MM.1S (cell line): Measurements from ENCODE around the gene FAF2.

Source experiments
- DNase-seq: peaks from one replicate; pipeline ENCODE4 v3.0.0-alpha.2; 2015
- H2AFZ ChIP-seq: fragments of 300-600 bp; sonication (generic); 2 replicates; pipeline ENCODE4 v1.6.0; 2016; ENCODE audit warnings: antibody characterized with exemption, low read length
- H3F3A ChIP-seq: fragments of 300-600 bp; sonication (generic); 2 replicates; pipeline ENCODE4 v1.6.1; 2016; ENCODE audit warnings: mild to moderate bottlenecking, antibody characterized with exemption, low read length, moderate library complexity, mixed read lengths; ENCODE audit not compliant: insufficient read depth
- H3K27ac ChIP-seq: fragments of 300-600 bp; sonication (generic); 2 replicates; pipeline ENCODE4 v1.5.1; 2016; ENCODE audit warnings: mild to moderate bottlenecking, low read length
- H3K27me3 ChIP-seq: fragments of 300-600 bp; sonication (generic); replicated peaks from 2 replicates; pipeline ENCODE4 v1.6.0; 2016; ENCODE audit warnings: low read length; ENCODE audit not compliant: insufficient read depth
- H3K36me3 ChIP-seq: fragments of 300-600 bp; sonication (generic); replicated peaks from 2 replicates; pipeline ENCODE4 v1.6.1; 2016; ENCODE audit warnings: mild to moderate bottlenecking, low read length, mixed read lengths; ENCODE audit not compliant: insufficient read depth
- H3K4me1 ChIP-seq: fragments of 300-600 bp; sonication (generic); 2 replicates; pipeline ENCODE4 v1.6.1; 2016; ENCODE audit warnings: low read length, mixed read lengths
- H3K4me2 ChIP-seq: fragments of 300-600 bp; sonication (generic); 2 replicates; pipeline ENCODE4 v1.6.0; 2016; ENCODE audit warnings: low read depth, low read length
- H3K4me3 ChIP-seq: fragments of 300-600 bp; sonication (generic); 2 replicates; pipeline ENCODE4 v1.5.1; 2016; ENCODE audit warnings: low read length, mixed read lengths
- H3K79me2 ChIP-seq: fragments of 300-600 bp; sonication (generic); 2 replicates; pipeline ENCODE4 v1.6.1; 2016; ENCODE audit warnings: mixed run types, low read length, mixed read lengths
- H3K9ac ChIP-seq: fragments of 300-600 bp; sonication (generic); 2 replicates; pipeline ENCODE4 v1.6.1; 2016; ENCODE audit warnings: low read length, mixed read lengths
- H3K9me2 ChIP-seq: fragments of 300-600 bp; sonication (generic); replicated peaks from 2 replicates; pipeline ENCODE4 v1.6.1; 2016; ENCODE audit warnings: mild to moderate bottlenecking, low read length, mixed read lengths; ENCODE audit not compliant: insufficient read depth
- H3K9me3 ChIP-seq: fragments of 300-600 bp; sonication (generic); replicated peaks from 2 replicates; pipeline ENCODE4 v1.6.1; 2016; ENCODE audit warnings: mild to moderate bottlenecking, low read length, mixed read lengths; ENCODE audit not compliant: insufficient read depth
- H4K20me1 ChIP-seq: fragments of 300-600 bp; sonication (generic); 2 replicates; pipeline ENCODE4 v1.6.1; 2016; ENCODE audit warnings: mild to moderate bottlenecking, low read length, moderate library complexity, mixed read lengths; ENCODE audit not compliant: insufficient read depth
- EZH2 ChIP-seq: fragments of 300-600 bp; sonication (generic); optimal IDR thresholded peaks from 2 replicates; pipeline ENCODE3; 2017; ENCODE audit warnings: low read depth, mild to moderate bottlenecking, antibody characterized with exemption, low read length, mixed read lengths
- EZH2phosphoT487 ChIP-seq: fragments of 300-600 bp; sonication (generic); IDR thresholded peaks from 2 replicates; pipeline ENCODE4 v1.6.1; 2018; ENCODE audit warnings: antibody characterized with exemption, low read length
- TF ChIP-seq, protein P1 (sequence below): fragments of 300-600 bp; sonication (generic); IDR thresholded peaks from 2 replicates; pipeline ENCODE4 v1.5.1; 2016; ENCODE audit warnings: antibody characterized with exemption, low read length, mixed read lengths

FAF2 gene

DNA sequence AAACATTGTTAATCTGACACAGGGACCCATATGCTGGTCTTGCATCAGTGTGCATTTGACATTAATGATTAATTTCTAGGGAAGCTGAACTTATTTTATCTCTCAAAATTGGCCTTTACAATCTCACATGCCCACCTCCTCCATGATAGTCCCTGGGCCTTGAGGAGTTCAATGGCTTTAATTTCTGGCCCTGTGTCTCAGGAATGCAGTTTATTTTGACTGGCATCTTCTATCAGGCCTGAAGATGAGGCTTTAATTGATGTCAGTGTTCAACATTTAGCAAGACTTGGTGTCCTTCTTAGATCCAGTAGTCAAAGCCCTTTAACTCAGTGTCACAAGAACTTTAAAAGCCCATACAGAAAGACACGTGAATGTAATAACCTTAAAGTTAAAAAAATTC lies 21.3 kb upstream of the FAF2 start:
- Histone ChIP-seq H3K9me3 (no peaks in the 10 kb centered on the region), H3K4me2 (no peak overlapping the region), H4K20me1 (no peaks in the 10 kb centered on the region), H3K4me1 (no peaks in the 10 kb centered on the region), H3K4me3 (no peak overlapping the region), H3K36me3 (no peaks in the 10 kb centered on the region), H3K27me3 (peaks cover 12% of the 10 kb centered on the region; the same call in 1 of the 2 replicates), H3K79me2 (no peaks in the 10 kb centered on the region), H3K27ac (no peak overlapping the region), H3K9ac (no peak overlapping the region), H2AFZ (no peak overlapping the region), H3F3A (no peaks in the 10 kb centered on the region), H3K9me2 (no peaks in the 10 kb centered on the region)
- DNase-seq = no peak
- no peak for TF ChIP-seq EZH2
- TF ChIP-seq EZH2phosphoT487 = no peak
- TF ChIP-seq, protein P1, sequence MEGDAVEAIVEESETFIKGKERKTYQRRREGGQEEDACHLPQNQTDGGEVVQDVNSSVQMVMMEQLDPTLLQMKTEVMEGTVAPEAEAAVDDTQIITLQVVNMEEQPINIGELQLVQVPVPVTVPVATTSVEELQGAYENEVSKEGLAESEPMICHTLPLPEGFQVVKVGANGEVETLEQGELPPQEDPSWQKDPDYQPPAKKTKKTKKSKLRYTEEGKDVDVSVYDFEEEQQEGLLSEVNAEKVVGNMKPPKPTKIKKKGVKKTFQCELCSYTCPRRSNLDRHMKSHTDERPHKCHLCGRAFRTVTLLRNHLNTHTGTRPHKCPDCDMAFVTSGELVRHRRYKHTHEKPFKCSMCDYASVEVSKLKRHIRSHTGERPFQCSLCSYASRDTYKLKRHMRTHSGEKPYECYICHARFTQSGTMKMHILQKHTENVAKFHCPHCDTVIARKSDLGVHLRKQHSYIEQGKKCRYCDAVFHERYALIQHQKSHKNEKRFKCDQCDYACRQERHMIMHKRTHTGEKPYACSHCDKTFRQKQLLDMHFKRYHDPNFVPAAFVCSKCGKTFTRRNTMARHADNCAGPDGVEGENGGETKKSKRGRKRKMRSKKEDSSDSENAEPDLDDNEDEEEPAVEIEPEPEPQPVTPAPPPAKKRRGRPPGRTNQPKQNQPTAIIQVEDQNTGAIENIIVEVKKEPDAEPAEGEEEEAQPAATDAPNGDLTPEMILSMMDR = no peak

DNA sequence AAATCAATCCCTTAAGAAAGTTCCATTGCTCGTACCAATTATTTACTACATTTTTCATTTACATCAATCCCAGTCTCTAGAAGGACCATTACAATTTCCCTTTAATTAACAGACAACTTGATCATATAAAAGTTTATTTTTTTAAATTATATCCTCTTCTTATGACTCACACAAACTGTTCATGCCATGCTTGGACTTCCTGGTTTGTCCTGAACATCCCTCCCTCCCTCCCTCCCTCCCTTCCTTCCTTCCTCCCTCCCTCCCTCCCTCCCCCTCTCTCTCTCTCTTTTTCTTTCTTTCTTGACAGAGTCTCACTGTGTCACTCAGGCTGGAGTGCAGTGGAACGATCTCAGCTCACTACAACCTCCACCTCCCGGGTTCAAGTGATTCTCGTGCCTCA lies 20.2 kb upstream of the FAF2 start:
- H3K4me3 ChIP-seq = no peak overlapping the region
- H2AFZ ChIP-seq = no peak overlapping the region
- no peak overlapping the region for H3K9ac ChIP-seq
- no peaks in the 10 kb centered on the region for H3K9me3 ChIP-seq
- H3K9me2 ChIP-seq = no peaks in the 10 kb centered on the region
- DNase-seq = no peak
- H3K27ac ChIP-seq = no peak overlapping the region
- no peaks in the 10 kb centered on the region for H4K20me1 ChIP-seq
- H3K4me1 ChIP-seq = no peaks in the 10 kb centered on the region
- no peaks in the 10 kb centered on the region for H3F3A ChIP-seq
- peaks cover 19% of the 10 kb centered on the region; the same call in 1 of the 2 replicates for H3K27me3 ChIP-seq
- no peaks in the 10 kb centered on the region for H3K36me3 ChIP-seq
- H3K79me2 ChIP-seq = no peaks in the 10 kb centered on the region
- H3K4me2 ChIP-seq = no peak overlapping the region
- TF ChIP-seq EZH2 = no peak
- no peak for TF ChIP-seq EZH2phosphoT487
- TF ChIP-seq, protein P1 = no peak

DNA sequence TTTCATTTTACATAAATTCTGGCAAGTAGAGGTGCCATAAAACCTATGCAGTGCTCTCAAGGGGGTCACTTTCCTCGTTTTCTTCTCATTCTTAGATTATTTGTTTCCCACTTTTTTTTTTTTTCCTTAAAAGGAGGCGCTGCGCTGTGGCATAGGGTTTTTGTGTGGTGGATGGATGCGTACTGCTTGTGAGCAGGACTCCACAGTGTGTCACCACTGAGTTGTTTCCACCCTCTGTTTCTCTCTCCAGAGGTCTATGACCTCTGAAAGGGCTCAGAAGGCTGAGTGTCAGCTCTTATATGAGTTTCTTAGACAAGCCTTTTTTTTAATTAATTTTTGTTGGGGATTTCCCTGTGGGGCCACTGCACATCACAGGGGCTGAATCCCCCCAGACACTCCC lies 18.2 kb upstream of the FAF2 start:
- no peak for DNase-seq
- Histone ChIP-seq H3K4me2 (no peak overlapping the region), H3K27me3 (peaks cover 19% of the 10 kb centered on the region; the same call in 1 of the 2 replicates), H3K4me1 (no peaks in the 10 kb centered on the region), H4K20me1 (no peaks in the 10 kb centered on the region), H3K9ac (no peak overlapping the region), H2AFZ (no peak overlapping the region), H3K9me3 (no peaks in the 10 kb centered on the region), H3K79me2 (no peaks in the 10 kb centered on the region), H3K27ac (no peak overlapping the region), H3K36me3 (no peaks in the 10 kb centered on the region), H3F3A (no peaks in the 10 kb centered on the region), H3K4me3 (no peak overlapping the region), H3K9me2 (no peaks in the 10 kb centered on the region)
- TF ChIP-seq EZH2 (no peak), EZH2phosphoT487 (no peak)
- TF ChIP-seq, protein P1 = no peak
